OCI-LY1 (cell line): ENCODE results near the gene ATF6.

ENCODE experiments used
- H2AFZ ChIP-seq: fragments of 200-600 bp; sonication (generic), shearing (Covaris generic); 2 replicates; pipeline ENCODE4 v1.6.0; 2014; ENCODE audit warnings: antibody characterized with exemption, mild to moderate bottlenecking, low read length
- H3F3A ChIP-seq: fragments of 200-600 bp; sonication (generic), shearing (Covaris generic); 2 replicates; pipeline ENCODE4 v1.6.0; 2014; ENCODE audit warnings: mild to moderate bottlenecking, antibody characterized with exemption, low read length, moderate library complexity; ENCODE audit not compliant: insufficient read depth
- H3K27ac ChIP-seq: fragments of 200-600 bp; sonication (generic); 2 replicates; pipeline ENCODE4 v1.5.1; 2014; ENCODE audit warnings: low read length, mixed run types, mild to moderate bottlenecking, low read depth; ENCODE audit not compliant: poor library complexity, severe bottlenecking
- H3K27me3 ChIP-seq: fragments of 200-600 bp; sonication (generic); 2 replicates; pipeline ENCODE4 v1.6.0; 2014; ENCODE audit warnings: antibody characterized with exemption, mild to moderate bottlenecking, low read length, moderate library complexity; ENCODE audit not compliant: insufficient read depth
- H3K36me3 ChIP-seq: fragments of 200-600 bp; sonication (generic); 2 replicates; pipeline ENCODE4 v1.6.1; 2014; ENCODE audit warnings: mild to moderate bottlenecking, antibody characterized with exemption, low read length, moderate library complexity, mixed read lengths; ENCODE audit not compliant: insufficient read depth
- H3K4me1 ChIP-seq: fragments of 200-600 bp; sonication (generic); 2 replicates; pipeline ENCODE4 v1.5.1; 2014; ENCODE audit warnings: mild to moderate bottlenecking, low read length, moderate library complexity; ENCODE audit not compliant: insufficient read depth, severe bottlenecking
- H3K4me2 ChIP-seq: fragments of 200-600 bp; sonication (generic), shearing (Covaris generic); 2 replicates; pipeline ENCODE4 v1.6.1; 2014; ENCODE audit warnings: low read length
- H3K4me3 ChIP-seq: fragments of 200-600 bp; sonication (generic); 2 replicates; pipeline ENCODE4 v1.5.1; 2014; ENCODE audit warnings: low read length, low read depth, mild to moderate bottlenecking, mixed read lengths; ENCODE audit not compliant: poor library complexity, severe bottlenecking
- H3K79me2 ChIP-seq: fragments of 200-600 bp; shearing (Covaris generic); 2 replicates; pipeline ENCODE4 v1.6.1; 2016; ENCODE audit warnings: mixed run types, low read length, mixed read lengths; ENCODE audit not compliant: insufficient read depth
- H3K9ac ChIP-seq: fragments of 200-600 bp; sonication (generic), shearing (Covaris generic); 2 replicates; pipeline ENCODE4 v1.6.1; 2014; ENCODE audit warnings: mild to moderate bottlenecking, low read length, mixed read lengths
- H3K9me2 ChIP-seq: fragments of 200-600 bp; sonication (generic), shearing (Covaris generic); 2 replicates; pipeline ENCODE4 v1.6.1; 2014; ENCODE audit warnings: low read depth, mild to moderate bottlenecking, low read length, mixed read lengths
- H3K9me3 ChIP-seq: fragments of 200-600 bp; shearing (Covaris generic); 2 replicates; pipeline ENCODE4 v1.6.1; 2014; ENCODE audit warnings: low read length, mixed read lengths
- H4K20me1 ChIP-seq: fragments of 200-600 bp; sonication (generic), shearing (Covaris generic); 2 replicates; pipeline ENCODE4 v1.6.0; 2016; ENCODE audit warnings: mild to moderate bottlenecking, low read length; ENCODE audit not compliant: insufficient read depth
- EZH2 ChIP-seq: fragments of 200-600 bp; sonication (generic), shearing (Covaris generic); IDR thresholded peaks from 2 replicates; pipeline ENCODE4 v1.8.0; 2017; ENCODE audit warnings: borderline replicate concordance, mixed run types, mild to moderate bottlenecking, antibody characterized with exemption, low read length, moderate library complexity, mixed read lengths
- TF ChIP-seq, protein P1 (sequence below): fragments of 200-600 bp; sonication (generic), shearing (Covaris generic); IDR thresholded peaks from 2 replicates; pipeline ENCODE4 v1.5.1; 2017; ENCODE audit warnings: mild to moderate bottlenecking, antibody characterized with exemption, low read length, moderate library complexity, mixed read lengths

ATF6 gene

DNA sequence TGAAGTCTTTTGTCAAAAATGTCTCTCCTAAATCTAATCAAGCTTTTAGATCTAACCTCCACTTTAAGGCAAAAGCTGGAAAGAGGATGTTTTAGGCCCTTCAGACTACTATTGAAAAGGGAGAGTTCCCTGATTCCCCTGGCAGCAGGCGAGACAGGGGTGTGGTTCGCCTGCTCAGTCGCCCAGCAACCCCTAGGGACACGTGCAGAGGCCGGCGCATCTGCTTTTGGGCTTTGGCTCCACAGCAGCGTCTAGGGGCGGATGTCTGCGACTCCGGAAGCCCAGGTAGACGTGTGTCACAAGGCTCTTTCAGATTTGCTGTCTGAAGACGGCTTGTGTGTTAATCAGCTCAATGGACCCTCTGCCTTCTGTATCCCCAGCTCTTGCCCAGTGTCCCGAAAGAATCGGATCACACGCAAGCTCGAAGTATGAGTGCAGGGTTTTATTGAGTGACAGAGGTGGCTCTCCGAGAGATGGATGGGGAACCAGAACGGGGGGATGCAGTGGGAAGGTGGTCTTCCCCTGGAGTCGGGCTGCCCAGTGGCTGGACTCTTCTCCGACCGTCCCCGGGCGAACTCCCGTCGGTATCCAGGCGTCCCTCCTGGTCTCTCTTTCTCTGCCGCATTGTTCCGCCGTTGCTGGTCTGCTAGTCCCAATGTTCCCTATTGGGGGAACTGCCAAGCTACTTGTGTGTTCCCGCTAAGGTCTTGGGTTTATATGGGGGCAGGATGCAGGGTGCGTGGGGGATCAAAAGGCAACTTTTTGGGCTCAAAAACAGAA, 212.1 kb downstream of the ATF6 start:
- TF ChIP-seq EZH2: no peak
- TF ChIP-seq, protein P1, sequence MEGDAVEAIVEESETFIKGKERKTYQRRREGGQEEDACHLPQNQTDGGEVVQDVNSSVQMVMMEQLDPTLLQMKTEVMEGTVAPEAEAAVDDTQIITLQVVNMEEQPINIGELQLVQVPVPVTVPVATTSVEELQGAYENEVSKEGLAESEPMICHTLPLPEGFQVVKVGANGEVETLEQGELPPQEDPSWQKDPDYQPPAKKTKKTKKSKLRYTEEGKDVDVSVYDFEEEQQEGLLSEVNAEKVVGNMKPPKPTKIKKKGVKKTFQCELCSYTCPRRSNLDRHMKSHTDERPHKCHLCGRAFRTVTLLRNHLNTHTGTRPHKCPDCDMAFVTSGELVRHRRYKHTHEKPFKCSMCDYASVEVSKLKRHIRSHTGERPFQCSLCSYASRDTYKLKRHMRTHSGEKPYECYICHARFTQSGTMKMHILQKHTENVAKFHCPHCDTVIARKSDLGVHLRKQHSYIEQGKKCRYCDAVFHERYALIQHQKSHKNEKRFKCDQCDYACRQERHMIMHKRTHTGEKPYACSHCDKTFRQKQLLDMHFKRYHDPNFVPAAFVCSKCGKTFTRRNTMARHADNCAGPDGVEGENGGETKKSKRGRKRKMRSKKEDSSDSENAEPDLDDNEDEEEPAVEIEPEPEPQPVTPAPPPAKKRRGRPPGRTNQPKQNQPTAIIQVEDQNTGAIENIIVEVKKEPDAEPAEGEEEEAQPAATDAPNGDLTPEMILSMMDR: no peak

DNA sequence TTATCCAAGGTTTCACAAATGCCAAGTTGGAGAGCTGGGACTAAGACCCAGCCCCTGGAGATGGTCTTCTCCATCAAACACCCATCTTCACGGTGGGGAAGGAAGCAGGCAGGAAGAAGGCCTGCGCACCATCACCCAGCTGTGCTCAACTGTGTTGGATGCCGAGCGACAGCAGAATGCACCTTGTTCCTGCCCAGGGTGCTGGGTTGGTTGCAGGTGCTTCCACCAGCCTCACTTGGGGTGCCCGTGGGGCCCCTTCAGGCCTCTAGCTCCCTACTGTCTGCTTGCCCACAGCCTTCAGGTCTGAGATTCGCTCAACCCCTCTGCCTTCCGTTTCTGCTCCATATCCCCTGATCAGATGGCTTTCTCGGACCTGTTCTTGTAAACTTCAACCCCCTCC, 215.0 kb downstream of the ATF6 start:
- H3K4me1 ChIP-seq: no peaks in the 10 kb centered on the region
- no peaks in the 10 kb centered on the region; the same call in 1 of the 2 replicates for H3K27me3 ChIP-seq
- H3K4me3 ChIP-seq: no peak overlapping the region
- H3K27ac ChIP-seq: no peak overlapping the region
- H3K36me3 ChIP-seq: no peaks in the 10 kb centered on the region
- no peak overlapping the region for H3K9ac ChIP-seq
- no peaks in the 10 kb centered on the region for H3K9me3 ChIP-seq
- no peaks in the 10 kb centered on the region for H4K20me1 ChIP-seq
- no peak overlapping the region for H3K4me2 ChIP-seq
- no peaks in the 10 kb centered on the region for H3K79me2 ChIP-seq
- H3F3A ChIP-seq: no peaks in the 10 kb centered on the region
- no peak overlapping the region for H2AFZ ChIP-seq
- TF ChIP-seq EZH2: no peak
- TF ChIP-seq, protein P1: no peak
- no peaks in the 10 kb centered on the region for H3K9me2 ChIP-seq

More for the DNA sequence above, 212.1 kb downstream of the ATF6 start:
- H2AFZ ChIP-seq: no peak overlapping the region
- H3K4me2 ChIP-seq: no peak overlapping the region
- no peaks in the 10 kb centered on the region; the same call in 1 of the 2 replicates for H3K27me3 ChIP-seq
- H3K27ac ChIP-seq: no peak overlapping the region
- no peaks in the 10 kb centered on the region for H3K36me3 ChIP-seq
- H3K9ac ChIP-seq: no peak overlapping the region
- H3K79me2 ChIP-seq: no peaks in the 10 kb centered on the region
- H3K4me1 ChIP-seq: no peaks in the 10 kb centered on the region
- H3K9me3 ChIP-seq: no peaks in the 10 kb centered on the region
- H3K4me3 ChIP-seq: no peak overlapping the region
- H3K9me2 ChIP-seq: no peaks in the 10 kb centered on the region
- H4K20me1 ChIP-seq: no peaks in the 10 kb centered on the region
- H3F3A ChIP-seq: no peaks in the 10 kb centered on the region

DNA sequence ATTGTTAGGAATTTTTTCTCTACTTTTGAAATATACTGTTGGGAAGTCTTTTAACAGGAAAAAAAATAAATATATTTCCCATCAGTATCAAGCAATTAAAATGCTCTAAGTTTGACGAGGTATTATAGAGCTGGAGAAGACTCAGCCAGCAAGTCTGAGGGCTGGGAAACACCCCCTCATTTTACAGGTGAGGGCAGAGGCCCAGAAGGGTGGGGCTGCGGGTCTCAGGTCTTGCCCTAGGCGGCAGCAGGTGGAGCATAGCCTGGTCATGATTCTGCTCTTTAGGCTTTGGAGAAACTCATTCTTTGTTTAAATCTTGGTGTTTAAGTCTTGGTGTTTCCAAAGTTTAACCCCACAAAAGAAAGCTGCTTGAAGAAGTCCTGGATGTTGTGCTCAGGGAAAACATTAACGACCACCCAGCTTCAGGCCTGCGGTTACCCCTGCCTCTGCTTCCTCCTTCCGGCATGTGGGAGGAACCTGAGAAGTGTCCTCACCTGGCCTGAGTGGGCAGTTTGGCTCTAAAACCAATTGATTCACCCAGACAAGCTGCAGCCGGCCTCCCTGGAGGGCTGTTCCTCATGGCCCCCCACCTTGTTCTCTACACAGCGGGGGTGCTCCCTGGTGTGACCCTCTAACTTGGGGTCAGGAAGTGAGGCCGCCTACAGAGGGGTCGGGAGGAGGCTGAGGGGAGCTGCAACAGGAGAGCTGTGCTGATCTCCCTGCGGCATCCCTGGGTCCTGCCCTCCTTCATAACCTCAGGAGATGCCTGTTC, 215.8 kb downstream of the ATF6 start:
- no peaks in the 10 kb centered on the region for H3K36me3 ChIP-seq
- no peaks in the 10 kb centered on the region for H3K79me2 ChIP-seq
- no peak overlapping the region for H3K4me2 ChIP-seq
- no peaks in the 10 kb centered on the region for H3K4me1 ChIP-seq
- H3K9ac ChIP-seq: no peak overlapping the region
- H2AFZ ChIP-seq: no peak overlapping the region
- H3K27me3 ChIP-seq: no peaks in the 10 kb centered on the region; the same call in 1 of the 2 replicates
- H3K4me3 ChIP-seq: no peak overlapping the region
- no peak for TF ChIP-seq EZH2
- TF ChIP-seq, protein P1: no peak
- H3K9me3 ChIP-seq: no peaks in the 10 kb centered on the region
- H3K9me2 ChIP-seq: no peaks in the 10 kb centered on the region
- no peaks in the 10 kb centered on the region for H4K20me1 ChIP-seq
- no peak overlapping the region for H3K27ac ChIP-seq
- H3F3A ChIP-seq: no peaks in the 10 kb centered on the region
